Measurements from ENCODE around the gene FMNL3. TPM values are rescaled to one million over a fixed set of nuclear protein-coding genes. Genes with fewer than 3 reads are reported as not detected.
A peak's percentile ranks its signal among the peaks of the same experiment; 100 is the strongest.

Gene FMNL3
- polyA plus RNA-seq, 1 donor from 2014 or later, result 9.3 TPM

DNA sequence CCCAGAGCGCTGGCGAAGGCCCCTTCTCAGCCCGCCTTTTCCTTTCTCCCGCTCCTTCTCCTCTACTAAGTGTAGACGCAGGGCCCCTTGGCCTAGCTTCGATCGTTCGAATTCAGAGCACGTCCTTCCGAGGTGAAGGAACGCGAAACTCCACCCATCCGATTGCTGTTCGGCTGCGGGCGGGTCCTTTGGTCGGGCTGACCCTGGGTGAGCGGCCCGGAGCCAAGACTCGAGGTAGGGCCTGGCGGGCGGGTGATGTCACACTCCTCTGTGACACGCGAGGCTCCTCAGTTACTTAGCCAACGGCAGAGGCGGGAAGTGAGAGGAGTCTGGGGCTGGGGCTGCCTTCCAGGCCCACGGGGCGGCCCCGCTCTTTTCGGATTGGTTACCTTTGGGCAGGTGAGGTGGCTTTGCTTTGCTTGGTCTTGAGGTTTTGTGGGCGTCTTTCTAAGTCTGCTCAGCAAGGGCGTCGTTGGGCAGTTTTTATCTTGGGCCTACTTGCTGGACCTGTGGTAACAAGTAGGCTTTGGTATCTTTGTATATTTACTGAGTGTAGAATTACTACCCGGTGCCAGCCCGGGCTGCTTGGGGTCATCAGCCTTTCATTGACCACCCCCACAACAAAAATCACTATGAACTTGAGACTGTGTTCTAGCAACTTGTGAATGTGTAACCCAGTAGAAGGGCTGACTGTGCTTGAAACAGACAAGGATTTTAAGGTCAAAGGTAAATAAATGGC is 34.8 kb upstream of the FMNL3 start:
- Histone ChIP-seq H4K20me1 (ENCODE audit: insufficient read depth) (no peaks in the 10 kb centered on the region), H3F3A (ENCODE audit: insufficient read depth, low read length, poor library complexity, severe bottlenecking) (peaks cover 2% of the 10 kb centered on the region), H3K27me3 (ENCODE audit: insufficient read depth, low read depth, low read length) (no peaks in the 10 kb centered on the region), H3K9ac (ENCODE audit: low read length) (peak overlapping the region; percentile 94), H3K36me3 (ENCODE audit: insufficient read depth, low read length) (no peaks in the 10 kb centered on the region), H3K79me2 (replicated peaks; ENCODE audit: insufficient read depth, low read length) (peaks cover 53% of the 10 kb centered on the region), H3K4me2 (ENCODE audit: low read length) (peak overlapping the region; percentile 93), H3K9me2 (ENCODE audit: insufficient read depth, low read length) (no peaks in the 10 kb centered on the region), H3K27ac (ENCODE audit: low read length) (peak overlapping the region; percentile 93), H3K4me3 (ENCODE audit: low read length) (peak overlapping the region; percentile 86), H2AFZ (ENCODE audit: low read depth, low read length) (peak overlapping the region; percentile 61), H3K9me3 (ENCODE audit: low read length) (no peaks in the 10 kb centered on the region)
- TF ChIP-seq POLR2AphosphoS5 (IDR thresholded peaks at IDR 0.05), result no peak
- no peak for TF ChIP-seq RAD21 (conservative IDR thresholded peaks at IDR 0.05)
- no peak for TF ChIP-seq SMC3 (conservative IDR thresholded peaks at IDR 0.05; ENCODE audit: poor library complexity)
- TF ChIP-seq, protein P1, sequence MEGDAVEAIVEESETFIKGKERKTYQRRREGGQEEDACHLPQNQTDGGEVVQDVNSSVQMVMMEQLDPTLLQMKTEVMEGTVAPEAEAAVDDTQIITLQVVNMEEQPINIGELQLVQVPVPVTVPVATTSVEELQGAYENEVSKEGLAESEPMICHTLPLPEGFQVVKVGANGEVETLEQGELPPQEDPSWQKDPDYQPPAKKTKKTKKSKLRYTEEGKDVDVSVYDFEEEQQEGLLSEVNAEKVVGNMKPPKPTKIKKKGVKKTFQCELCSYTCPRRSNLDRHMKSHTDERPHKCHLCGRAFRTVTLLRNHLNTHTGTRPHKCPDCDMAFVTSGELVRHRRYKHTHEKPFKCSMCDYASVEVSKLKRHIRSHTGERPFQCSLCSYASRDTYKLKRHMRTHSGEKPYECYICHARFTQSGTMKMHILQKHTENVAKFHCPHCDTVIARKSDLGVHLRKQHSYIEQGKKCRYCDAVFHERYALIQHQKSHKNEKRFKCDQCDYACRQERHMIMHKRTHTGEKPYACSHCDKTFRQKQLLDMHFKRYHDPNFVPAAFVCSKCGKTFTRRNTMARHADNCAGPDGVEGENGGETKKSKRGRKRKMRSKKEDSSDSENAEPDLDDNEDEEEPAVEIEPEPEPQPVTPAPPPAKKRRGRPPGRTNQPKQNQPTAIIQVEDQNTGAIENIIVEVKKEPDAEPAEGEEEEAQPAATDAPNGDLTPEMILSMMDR (IDR thresholded peaks at IDR 0.05; ENCODE audit: poor library complexity, severe bottlenecking), result no peak
- TF ChIP-seq EP300 (conservative IDR thresholded peaks at IDR 0.05; ENCODE audit: poor library complexity, severe bottlenecking), result no peak
- TF ChIP-seq, protein P2, sequence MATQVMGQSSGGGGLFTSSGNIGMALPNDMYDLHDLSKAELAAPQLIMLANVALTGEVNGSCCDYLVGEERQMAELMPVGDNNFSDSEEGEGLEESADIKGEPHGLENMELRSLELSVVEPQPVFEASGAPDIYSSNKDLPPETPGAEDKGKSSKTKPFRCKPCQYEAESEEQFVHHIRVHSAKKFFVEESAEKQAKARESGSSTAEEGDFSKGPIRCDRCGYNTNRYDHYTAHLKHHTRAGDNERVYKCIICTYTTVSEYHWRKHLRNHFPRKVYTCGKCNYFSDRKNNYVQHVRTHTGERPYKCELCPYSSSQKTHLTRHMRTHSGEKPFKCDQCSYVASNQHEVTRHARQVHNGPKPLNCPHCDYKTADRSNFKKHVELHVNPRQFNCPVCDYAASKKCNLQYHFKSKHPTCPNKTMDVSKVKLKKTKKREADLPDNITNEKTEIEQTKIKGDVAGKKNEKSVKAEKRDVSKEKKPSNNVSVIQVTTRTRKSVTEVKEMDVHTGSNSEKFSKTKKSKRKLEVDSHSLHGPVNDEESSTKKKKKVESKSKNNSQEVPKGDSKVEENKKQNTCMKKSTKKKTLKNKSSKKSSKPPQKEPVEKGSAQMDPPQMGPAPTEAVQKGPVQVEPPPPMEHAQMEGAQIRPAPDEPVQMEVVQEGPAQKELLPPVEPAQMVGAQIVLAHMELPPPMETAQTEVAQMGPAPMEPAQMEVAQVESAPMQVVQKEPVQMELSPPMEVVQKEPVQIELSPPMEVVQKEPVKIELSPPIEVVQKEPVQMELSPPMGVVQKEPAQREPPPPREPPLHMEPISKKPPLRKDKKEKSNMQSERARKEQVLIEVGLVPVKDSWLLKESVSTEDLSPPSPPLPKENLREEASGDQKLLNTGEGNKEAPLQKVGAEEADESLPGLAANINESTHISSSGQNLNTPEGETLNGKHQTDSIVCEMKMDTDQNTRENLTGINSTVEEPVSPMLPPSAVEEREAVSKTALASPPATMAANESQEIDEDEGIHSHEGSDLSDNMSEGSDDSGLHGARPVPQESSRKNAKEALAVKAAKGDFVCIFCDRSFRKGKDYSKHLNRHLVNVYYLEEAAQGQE (IDR thresholded peaks at IDR 0.05; ENCODE audit: borderline replicate concordance), result no peak
- TF ChIP-seq MXI1 (conservative IDR thresholded peaks at IDR 0.05; ENCODE audit: poor library complexity, severe bottlenecking), result no peak
- no peak for TF ChIP-seq TAF1 (IDR thresholded peaks at IDR 0.05; ENCODE audit: low read depth)
- no peak for TF ChIP-seq EZH2 (IDR thresholded peaks at IDR 0.05; ENCODE audit: borderline replicate concordance, insufficient read depth, low read length, poor library complexity, severe bottlenecking)

DNA sequence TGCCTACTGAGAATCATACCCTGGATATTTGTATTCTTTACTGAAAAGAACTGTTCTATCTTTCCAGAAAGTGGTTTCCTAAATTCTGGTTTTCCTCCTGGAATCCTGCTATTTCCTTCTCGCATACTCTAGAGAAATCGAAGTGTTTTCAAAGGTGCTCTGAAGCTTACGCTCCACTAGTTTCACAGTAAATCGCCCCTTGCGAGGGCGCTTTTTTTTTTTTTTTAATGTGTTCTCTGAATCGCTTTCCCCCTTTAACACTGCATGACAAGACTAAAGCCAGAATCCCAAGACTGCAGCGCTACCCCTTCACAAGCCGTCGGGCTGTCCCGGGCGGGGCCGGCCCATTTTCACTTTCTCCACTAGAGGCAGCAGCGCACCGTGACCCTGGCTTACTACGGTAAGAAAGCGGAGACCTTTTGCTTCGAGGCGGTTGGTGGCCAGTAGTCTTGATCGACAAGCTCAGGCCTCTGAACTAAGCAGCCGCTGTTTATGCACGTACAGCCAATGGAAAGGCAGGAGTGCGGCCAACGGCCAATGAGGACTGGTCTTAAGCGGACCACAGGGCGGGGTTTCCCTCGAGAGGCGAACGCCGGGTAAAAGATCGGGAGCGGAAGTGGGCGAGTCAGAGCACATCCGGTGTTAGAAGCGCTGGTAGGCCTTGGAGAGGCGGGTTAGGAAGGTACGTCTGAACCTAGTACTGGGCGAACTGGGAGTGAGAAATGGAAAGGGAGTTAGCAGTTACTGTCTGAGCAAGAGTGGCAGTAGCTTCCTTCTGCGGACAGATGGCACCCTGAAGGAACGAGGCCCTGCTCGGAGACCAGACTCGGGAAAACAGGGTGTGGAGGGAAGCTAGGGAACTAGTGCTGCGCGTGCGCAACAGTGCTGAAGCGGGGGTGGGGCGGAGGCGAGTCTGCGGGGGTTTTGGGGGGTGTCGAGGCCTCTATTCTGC is 34.0 kb upstream of the FMNL3 start, which contains the start of gene TMBIM6:
Gene TMBIM6, plus strand, starts transcription at position 628 of the 952 bp plus-strand sequence. CDS start 10,937 bp downstream, outside the sequence.
- H3F3A ChIP-seq (ENCODE audit: insufficient read depth, low read length, poor library complexity, severe bottlenecking), result peaks cover 2% of the 10 kb centered on the region
- peak within 1 kb of the TSS; percentile 93 for H3K4me2 ChIP-seq (ENCODE audit: low read length)
- no peaks in the 10 kb centered on the region for H3K36me3 ChIP-seq (ENCODE audit: insufficient read depth, low read length)
- H3K4me3 ChIP-seq (ENCODE audit: low read length), result peak within 1 kb of the TSS; percentile 86
- H2AFZ ChIP-seq (ENCODE audit: low read depth, low read length), result peak within 1 kb of the TSS; percentile 61
- H4K20me1 ChIP-seq (ENCODE audit: insufficient read depth), result no peaks in the 10 kb centered on the region
- TF ChIP-seq RAD21 (conservative IDR thresholded peaks at IDR 0.05) (peak; percentile 71), POLR2AphosphoS5 (IDR thresholded peaks at IDR 0.05) (peak; percentile 100), EZH2 (IDR thresholded peaks at IDR 0.05; ENCODE audit: borderline replicate concordance, insufficient read depth, low read length, poor library complexity, severe bottlenecking) (no peak), TAF1 (IDR thresholded peaks at IDR 0.05; ENCODE audit: low read depth) (peak; percentile 96), MXI1 (conservative IDR thresholded peaks at IDR 0.05; ENCODE audit: poor library complexity, severe bottlenecking) (peak; percentile 69), SMC3 (conservative IDR thresholded peaks at IDR 0.05; ENCODE audit: poor library complexity) (peak; percentile 70), EP300 (conservative IDR thresholded peaks at IDR 0.05; ENCODE audit: poor library complexity, severe bottlenecking) (peak; percentile 9)
- TF ChIP-seq, protein P2 (IDR thresholded peaks at IDR 0.05; ENCODE audit: borderline replicate concordance), result peak; percentile 92
- TF ChIP-seq, protein P1 (IDR thresholded peaks at IDR 0.05; ENCODE audit: poor library complexity, severe bottlenecking), result peak; percentile 99
- H3K9me2 ChIP-seq (ENCODE audit: insufficient read depth, low read length), result no peaks in the 10 kb centered on the region
- peaks cover 44% of the 10 kb centered on the region for H3K79me2 ChIP-seq (replicated peaks; ENCODE audit: insufficient read depth, low read length)
- peak within 1 kb of the TSS; percentile 94 for H3K9ac ChIP-seq (ENCODE audit: low read length)
- no peaks in the 10 kb centered on the region for H3K27me3 ChIP-seq (ENCODE audit: insufficient read depth, low read depth, low read length)
- peak within 1 kb of the TSS; percentile 93 for H3K27ac ChIP-seq (ENCODE audit: low read length)
- no peaks in the 10 kb centered on the region for H3K9me3 ChIP-seq (ENCODE audit: low read length)
